CD4-positive, alpha-beta T cell treated with Interleukin-17A for 1 hour (primary cell): ENCODE measurements around the gene MOGAT3.
A peak's percentile ranks its signal among the peaks of the same experiment; 100 is the strongest.

ENCODE experiments used
- DNase-seq: peaks from one replicate; pipeline ENCODE4 v3.0.0-alpha.2; 2020

The MOGAT3 gene

GRCh38 chr7:101233907-101234547 is 33.2 kb upstream of the MOGAT3 start:
- DNase-seq: no peak

DNA sequence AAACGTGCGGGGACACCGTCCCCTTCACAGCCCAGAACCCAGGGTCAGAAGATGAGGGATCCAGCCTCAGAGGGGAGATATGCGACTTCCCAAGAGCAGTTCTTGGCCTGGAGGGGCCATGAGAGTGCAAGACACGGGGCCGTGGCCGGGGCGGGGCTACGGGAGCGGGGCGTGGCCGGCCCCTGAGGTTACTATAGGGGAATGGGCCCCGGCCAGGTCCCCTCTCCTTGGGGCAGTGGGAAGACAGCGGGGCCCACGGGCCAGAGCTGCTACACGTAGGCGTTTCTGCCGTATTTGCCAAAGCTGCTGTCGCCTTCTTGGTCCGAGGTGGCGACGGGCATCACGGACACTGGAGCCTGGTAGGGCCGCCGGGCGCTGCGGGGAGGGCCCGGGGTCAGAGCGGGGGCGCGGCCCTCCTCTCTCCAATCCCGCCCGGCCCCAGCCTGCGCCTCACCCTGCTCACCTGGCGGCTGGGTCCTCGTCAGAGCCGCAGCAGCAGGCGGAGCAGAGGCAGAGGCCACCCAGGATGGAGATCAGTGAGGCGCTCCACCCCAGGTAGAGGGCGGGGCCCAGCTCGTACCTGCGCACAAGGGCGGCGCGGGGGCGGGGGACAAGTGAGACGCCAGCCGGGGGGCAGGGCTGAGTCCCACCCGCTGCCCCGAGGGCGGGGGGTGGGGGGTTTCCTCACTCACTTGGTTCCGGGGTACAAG is 31.5 kb upstream of the MOGAT3 start:
- DNase-seq: no peak

- no peak for DNase-seq
These were observed 30.8 kb upstream of the MOGAT3 start for GRCh38 chr7:101231644-101232043.

GRCh38 chr7:101226721-101227120 is 25.9 kb upstream of the MOGAT3 start:
- no peak for DNase-seq

DNA sequence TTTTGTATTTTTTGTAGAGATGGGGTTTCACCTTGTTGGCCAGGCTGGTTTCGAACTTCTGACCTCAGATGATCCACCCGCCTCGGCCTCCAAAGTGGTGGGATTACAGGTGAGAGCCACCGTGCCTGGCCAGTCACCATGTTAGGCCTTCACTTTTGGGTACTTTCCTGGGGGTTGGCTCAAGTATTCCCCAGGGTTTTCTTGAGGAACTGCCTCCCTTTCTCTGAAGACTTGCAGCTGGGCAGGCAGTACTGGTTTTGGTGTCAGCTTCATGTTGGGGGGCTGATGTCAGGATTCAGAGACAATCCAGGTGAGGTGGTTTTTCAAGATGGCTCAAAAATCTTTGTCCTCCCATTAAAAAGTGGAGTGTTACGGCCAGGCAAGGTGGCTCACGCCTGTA is 24.8 kb upstream of the MOGAT3 start:
- DNase-seq: no peak

DNA sequence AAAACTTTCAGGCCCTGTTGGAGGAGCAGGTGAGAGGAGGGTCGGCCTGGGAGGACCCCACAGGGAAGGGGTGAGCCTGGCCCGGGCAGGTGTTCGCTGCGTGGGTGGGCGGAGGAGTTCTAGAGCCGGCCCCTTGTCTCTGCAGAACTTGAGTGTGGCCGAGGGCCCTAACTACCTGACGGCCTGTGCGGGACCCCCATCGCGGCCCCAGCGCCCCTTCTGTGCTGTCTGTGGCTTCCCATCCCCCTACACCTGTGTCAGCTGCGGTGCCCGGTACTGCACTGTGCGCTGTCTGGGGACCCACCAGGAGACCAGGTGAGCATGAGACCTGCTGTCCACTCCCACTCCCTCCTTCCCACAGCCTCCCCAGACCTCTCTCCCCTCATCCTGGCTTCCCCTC is 22.7 kb upstream of the MOGAT3 start:
- no peak for DNase-seq

GRCh38 chr7:101222275-101222830 is 21.5 kb upstream of the MOGAT3 start:
- no peak for DNase-seq

DNA sequence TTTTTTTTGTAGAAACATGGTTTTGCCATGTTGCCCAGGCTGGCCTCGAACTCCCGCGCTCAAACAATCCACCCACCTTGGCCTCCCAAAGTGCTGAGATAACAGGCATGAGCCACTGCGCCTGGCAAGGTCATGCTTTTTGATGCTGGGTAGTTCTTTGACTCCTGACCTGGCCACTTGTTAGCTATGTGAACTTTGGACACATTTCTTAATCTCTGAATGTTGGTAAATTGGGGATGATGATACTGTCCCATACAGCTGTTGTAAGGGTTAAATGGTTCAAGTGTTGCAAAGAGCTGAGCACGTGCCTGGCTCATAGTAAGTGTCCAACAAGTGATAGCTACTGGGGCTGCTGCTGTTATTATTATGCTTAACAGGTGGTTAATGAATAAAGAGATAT is 19.5 kb upstream of the MOGAT3 start:
- DNase-seq: no peak

- DNase-seq: no peak
These were observed 17.6 kb upstream of the MOGAT3 start for GRCh38 chr7:101218236-101219125.

DNA sequence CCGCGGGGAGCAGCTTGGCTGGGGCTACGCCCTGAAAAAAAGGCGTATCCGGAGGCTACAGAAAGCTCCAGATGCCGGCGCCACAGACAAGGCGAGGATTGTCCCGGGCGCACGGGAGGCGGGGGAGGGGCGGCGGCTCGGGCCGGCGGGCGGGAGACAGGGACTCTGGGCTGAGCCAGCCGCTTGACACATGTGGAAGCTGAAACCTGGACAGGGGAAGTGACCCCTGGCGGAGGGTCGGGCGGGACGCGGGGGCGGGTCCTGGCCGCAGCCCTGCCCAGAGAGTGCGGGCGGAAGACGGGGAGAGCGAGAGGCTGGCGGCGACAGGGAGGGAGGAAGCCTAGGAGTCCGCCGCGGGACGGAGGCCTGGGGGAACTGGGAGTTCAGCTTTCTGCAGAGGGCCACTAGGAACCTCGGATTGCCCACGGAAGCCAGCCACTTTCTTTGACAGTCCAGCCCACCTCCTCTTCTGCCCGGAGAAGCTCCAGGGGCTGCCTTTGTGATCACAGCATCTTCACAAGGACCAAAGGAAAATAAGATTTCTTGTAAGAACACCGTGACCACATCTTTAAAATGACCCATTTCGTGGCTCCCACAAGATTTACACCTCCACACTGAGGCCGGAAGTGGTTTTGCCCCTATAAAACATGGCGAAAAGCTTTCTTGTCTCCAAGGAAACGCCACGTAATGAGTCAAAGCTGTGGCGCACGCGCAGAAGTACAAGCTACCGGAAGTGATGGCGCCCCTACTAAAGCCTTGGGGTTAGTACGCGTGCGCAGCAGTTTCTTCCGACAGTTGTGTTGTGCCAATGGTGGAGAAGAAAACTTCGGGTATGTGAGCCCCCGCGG is 16.8 kb upstream of the MOGAT3 start, which contains the start of the genes PLOD3 and ZNHIT1:
PLOD3 (minus strand) TSS at position 194 of the 848 bp plus-strand sequence. CDS start 307 bp downstream, outside the sequence.
ZNHIT1 (plus strand) TSS at position 778 of the 848 bp plus-strand sequence; CDS start at position 809, 31 bp downstream.
- peak; percentile 98 for DNase-seq

GRCh38 chr7:101216860-101217387 is 16.1 kb upstream of the MOGAT3 start:
- DNase-seq: no peak

- no peak for DNase-seq
These were observed 15.4 kb upstream of the MOGAT3 start for GRCh38 chr7:101216001-101216859.

- DNase-seq: no peak
These were observed 11.2 kb upstream of the MOGAT3 start for GRCh38 chr7:101212014-101212413.

GRCh38 chr7:101211501-101211900 is 10.7 kb upstream of the MOGAT3 start:
- no peak for DNase-seq

- DNase-seq: no peak
These were observed 9.3 kb upstream of the MOGAT3 start for GRCh38 chr7:101210143-101210542.

GRCh38 chr7:101208794-101209193 is 8.0 kb upstream of the MOGAT3 start:
- no peak for DNase-seq

DNA sequence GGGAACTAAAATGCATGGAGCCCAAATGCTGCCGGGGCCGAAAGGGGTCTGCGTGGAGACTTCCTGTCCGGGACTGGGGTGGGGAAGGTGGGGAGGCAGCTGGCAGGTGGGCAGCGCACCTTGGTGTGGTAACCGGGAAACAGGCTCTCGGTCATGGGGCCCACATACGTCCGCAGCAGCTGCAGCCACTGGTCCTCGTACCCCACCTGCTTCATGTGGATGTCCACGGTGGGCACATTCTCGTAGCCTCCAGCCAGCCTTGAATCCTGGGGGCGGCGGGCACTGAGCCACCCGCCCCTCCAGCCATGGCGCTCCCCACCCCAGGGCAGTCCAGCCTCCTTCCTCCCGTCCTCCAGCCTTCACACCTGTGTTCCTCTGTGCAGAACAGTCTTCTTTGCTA is 6.6 kb upstream of the MOGAT3 start:
- DNase-seq: no peak

GRCh38 chr7:101206665-101207042 is 5.8 kb upstream of the MOGAT3 start:
- no peak for DNase-seq

GRCh38 chr7:101205901-101206664 is 5.2 kb upstream of the MOGAT3 start:
- no peak for DNase-seq
